ENCODE measurements around the gene UST.

DNA sequence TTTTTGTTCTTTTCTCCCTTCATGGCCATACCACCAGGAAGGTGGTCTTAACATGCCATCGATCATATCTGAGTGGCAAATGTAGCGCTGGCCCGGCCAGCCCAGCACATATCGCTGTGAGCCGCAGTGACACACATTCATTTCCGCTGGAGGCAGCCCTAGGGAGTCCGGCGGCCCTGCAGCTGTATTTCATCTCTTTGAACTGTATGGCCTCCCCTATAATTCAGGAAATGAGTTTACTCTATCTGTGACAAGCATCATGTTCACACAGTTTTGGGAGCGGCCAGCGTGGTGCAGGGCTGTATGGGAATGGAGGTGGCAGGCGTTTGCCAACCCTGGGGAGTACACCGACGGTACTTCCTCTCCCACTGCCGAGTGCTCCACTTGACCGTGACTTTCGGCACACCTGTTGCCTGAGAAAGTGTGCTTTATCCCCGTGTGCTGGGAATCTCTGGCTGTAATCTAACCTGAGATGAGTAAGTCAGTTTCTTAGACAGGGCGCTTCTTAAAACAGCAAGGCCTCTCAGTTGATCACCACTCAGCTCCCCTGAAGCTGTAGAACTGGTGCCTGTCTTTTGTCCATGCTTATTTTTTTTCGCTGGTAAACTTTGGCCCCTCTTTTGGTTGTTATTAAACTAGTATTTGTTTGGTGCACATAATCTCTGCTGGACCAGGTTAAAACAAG, 313.6 kb downstream of the UST start:
- TF ChIP-seq, protein P1, sequence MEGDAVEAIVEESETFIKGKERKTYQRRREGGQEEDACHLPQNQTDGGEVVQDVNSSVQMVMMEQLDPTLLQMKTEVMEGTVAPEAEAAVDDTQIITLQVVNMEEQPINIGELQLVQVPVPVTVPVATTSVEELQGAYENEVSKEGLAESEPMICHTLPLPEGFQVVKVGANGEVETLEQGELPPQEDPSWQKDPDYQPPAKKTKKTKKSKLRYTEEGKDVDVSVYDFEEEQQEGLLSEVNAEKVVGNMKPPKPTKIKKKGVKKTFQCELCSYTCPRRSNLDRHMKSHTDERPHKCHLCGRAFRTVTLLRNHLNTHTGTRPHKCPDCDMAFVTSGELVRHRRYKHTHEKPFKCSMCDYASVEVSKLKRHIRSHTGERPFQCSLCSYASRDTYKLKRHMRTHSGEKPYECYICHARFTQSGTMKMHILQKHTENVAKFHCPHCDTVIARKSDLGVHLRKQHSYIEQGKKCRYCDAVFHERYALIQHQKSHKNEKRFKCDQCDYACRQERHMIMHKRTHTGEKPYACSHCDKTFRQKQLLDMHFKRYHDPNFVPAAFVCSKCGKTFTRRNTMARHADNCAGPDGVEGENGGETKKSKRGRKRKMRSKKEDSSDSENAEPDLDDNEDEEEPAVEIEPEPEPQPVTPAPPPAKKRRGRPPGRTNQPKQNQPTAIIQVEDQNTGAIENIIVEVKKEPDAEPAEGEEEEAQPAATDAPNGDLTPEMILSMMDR (IDR thresholded peaks at IDR 0.05): no peak
- TF ChIP-seq EZH2phosphoT487 (IDR thresholded peaks at IDR 0.05) (no peak), EZH2 (IDR thresholded peaks at IDR 0.05) (no peak)
